Panc1 (cell line): ENCODE results near the gene METTL16. TPM values are rescaled to one million over a fixed set of nuclear protein-coding genes. Genes with fewer than 3 reads are reported as not detected.
"Not testable (repeated sequence)": the region's sequence is repeated elsewhere in the genome, so short reads cannot be mapped to it uniquely, and the experiment has no call there.

Source experiments
- ATAC-seq: fragments of 200-7000 bp; cut with Tn5 transposase; 2 replicates; pipeline ENCODE4 v1.9.1; 2020; ENCODE audit warnings: mild to moderate bottlenecking, moderate library complexity
- BruUV-seq: library from RNA; stranded (reverse); fragments of 400-500 nt; replicated peaks from 2 replicates; lab custom pipeline; 2021; lab: Mats Ljungman, UMichigan
- CTCF ChIA-PET: fragments of 300-600 bp; sonication (Branson Sonifier 250); formaldehyde crosslinking; loops from one replicate; lab custom pipeline; 2022; ENCODE audit warnings: antibody characterized with exemption; lab: Charles Lee
- POLR2A ChIA-PET: fragments of 300-600 bp; sonication (Branson Sonifier 250); formaldehyde crosslinking; loops from one replicate; lab custom pipeline; 2022; ENCODE audit warnings: antibody characterized with exemption; lab: Charles Lee
- DNase-seq: peaks from one replicate; pipeline ENCODE4 v3.0.0-alpha.2; 2010; ENCODE audit warnings: low read depth, low spot score
- H3K27ac ChIP-seq: 2 replicates; pipeline ENCODE4 v1.5.1; 2011; ENCODE audit warnings: mild to moderate bottlenecking, low read length, inconsistent platforms
- H3K27me3 ChIP-seq: fragments of 200-500 bp; sonication (Bioruptor generic); 2 replicates; pipeline ENCODE4 v1.6.0; 2014; ENCODE audit warnings: low read length, inconsistent platforms; ENCODE audit not compliant: control insufficient read depth, insufficient read depth
- H3K36me3 ChIP-seq: fragments of 200-500 bp; sonication (Bioruptor generic); 2 replicates; pipeline ENCODE4 v1.5.1; 2014; ENCODE audit warnings: inconsistent platforms, mild to moderate bottlenecking, low read length, moderate library complexity; ENCODE audit not compliant: control insufficient read depth, insufficient read depth
- H3K4me1 ChIP-seq: 2 replicates; pipeline ENCODE4 v1.5.1; 2011; ENCODE audit warnings: inconsistent platforms, mild to moderate bottlenecking, low read length, moderate library complexity; ENCODE audit not compliant: control insufficient read depth, insufficient read depth
- H3K4me3 ChIP-seq, 2 experiments: 2 replicates each; pipeline ENCODE4 v1.5.1; 2011 to 2012; ENCODE audit warnings: low read depth in 2 of 2, low read length in 2 of 2, mild to moderate bottlenecking in 2 of 2, inconsistent platforms in 1 of 2, moderate library complexity in 1 of 2
- H3K9me3 ChIP-seq: fragments of 200-500 bp; sonication (Bioruptor generic); 2 replicates; pipeline ENCODE4 v1.5.1; 2014; ENCODE audit warnings: low read depth, mild to moderate bottlenecking, inconsistent platforms, low read length, moderate library complexity; ENCODE audit not compliant: control insufficient read depth, insufficient read depth
- POLR2AphosphoS5 ChIP-seq: IDR thresholded peaks from 2 replicates; pipeline ENCODE4 v1.6.1; 2012; ENCODE audit warnings: mild to moderate bottlenecking, low read depth, low read length, moderate library complexity
- REST ChIP-seq, 2 experiments: IDR thresholded peaks; 2 replicates each; pipeline ENCODE4 v1.6.1; 2011 to 2012; ENCODE audit warnings: low read depth in 2 of 2, control low read depth in 1 of 2, low read length in 1 of 2, mild to moderate bottlenecking in 1 of 2, moderate library complexity in 1 of 2; ENCODE audit not compliant: insufficient read depth in 1 of 2
- SIN3A ChIP-seq: IDR thresholded peaks from 2 replicates; pipeline ENCODE4 v1.6.1; 2012; ENCODE audit warnings: low read depth, mild to moderate bottlenecking, low read length, moderate library complexity, borderline replicate concordance; ENCODE audit not compliant: insufficient read depth
- TCF7L2 ChIP-seq: IDR thresholded peaks from 2 replicates; pipeline ENCODE4 v1.6.1; 2011; ENCODE audit warnings: mild to moderate bottlenecking, low read depth, low read length, inconsistent platforms
- in situ Hi-C: cut with HindIII; loops from 2 replicates; pipeline ENCODE4 v1.10.0; 2016; ENCODE audit warnings: low sequenced_read_pairs, low pct_unique_long_range_greater_than_20kb
- intact Hi-C: fragments of 100-400 bp; cut with micrococcal nuclease; formaldehyde crosslinking; loops from one replicate; pipeline ENCODE4 v1.10.0; 2022; ENCODE audit not compliant: unreplicated experiment
- total RNA-seq: library from RNA; stranded (reverse); gene quantifications from one replicate; pipeline ENCODE4 v1.2.1, GENCODE V29; 2021; ENCODE audit not compliant: unreplicated experiment
- TF ChIP-seq, protein P1 (sequence below): fragments of 450-650 bp; IDR thresholded peaks from 2 replicates; pipeline ENCODE4 v1.5.1; 2017; ENCODE audit warnings: mild to moderate bottlenecking

The METTL16 gene
- total RNA-seq, 1 experiment from 2014 or later = 34.7 TPM

GRCh38 chr17:2545393-2545792 is 33.7 kb upstream of the METTL16 start:
- POLR2A ChIA-PET = no interaction called here
- H3K4me1 ChIP-seq = no peaks in the 10 kb centered on the region
- CTCF ChIA-PET = no interaction called here
- H3K36me3 ChIP-seq = no peaks in the 10 kb centered on the region
- in situ Hi-C loops (no loop called here), intact Hi-C loops (no loop called here)
- no peak overlapping the region for H3K4me3 ChIP-seq
- BruUV-seq = no TSS peak
- no peaks in the 10 kb centered on the region for H3K9me3 ChIP-seq
- H3K27me3 ChIP-seq = no peaks in the 10 kb centered on the region
- DNase-seq (no peak), ATAC-seq (no peak)
- TF ChIP-seq, protein P1, sequence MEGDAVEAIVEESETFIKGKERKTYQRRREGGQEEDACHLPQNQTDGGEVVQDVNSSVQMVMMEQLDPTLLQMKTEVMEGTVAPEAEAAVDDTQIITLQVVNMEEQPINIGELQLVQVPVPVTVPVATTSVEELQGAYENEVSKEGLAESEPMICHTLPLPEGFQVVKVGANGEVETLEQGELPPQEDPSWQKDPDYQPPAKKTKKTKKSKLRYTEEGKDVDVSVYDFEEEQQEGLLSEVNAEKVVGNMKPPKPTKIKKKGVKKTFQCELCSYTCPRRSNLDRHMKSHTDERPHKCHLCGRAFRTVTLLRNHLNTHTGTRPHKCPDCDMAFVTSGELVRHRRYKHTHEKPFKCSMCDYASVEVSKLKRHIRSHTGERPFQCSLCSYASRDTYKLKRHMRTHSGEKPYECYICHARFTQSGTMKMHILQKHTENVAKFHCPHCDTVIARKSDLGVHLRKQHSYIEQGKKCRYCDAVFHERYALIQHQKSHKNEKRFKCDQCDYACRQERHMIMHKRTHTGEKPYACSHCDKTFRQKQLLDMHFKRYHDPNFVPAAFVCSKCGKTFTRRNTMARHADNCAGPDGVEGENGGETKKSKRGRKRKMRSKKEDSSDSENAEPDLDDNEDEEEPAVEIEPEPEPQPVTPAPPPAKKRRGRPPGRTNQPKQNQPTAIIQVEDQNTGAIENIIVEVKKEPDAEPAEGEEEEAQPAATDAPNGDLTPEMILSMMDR = no peak
- TF ChIP-seq POLR2AphosphoS5 = no peak
- H3K27ac ChIP-seq = no peak overlapping the region

- no peak for DNase-seq
- TF ChIP-seq POLR2AphosphoS5 = no peak
- intact Hi-C loops = no loop called here
- Histone ChIP-seq H3K4me1 (no peaks in the 10 kb centered on the region), H3K36me3 (no peaks in the 10 kb centered on the region), H3K27ac (no peak overlapping the region), H3K9me3 (no peaks in the 10 kb centered on the region), H3K27me3 (no peaks in the 10 kb centered on the region), H3K4me3 (no peak overlapping the region)
- ATAC-seq = no peak
- BruUV-seq = no TSS peak
- POLR2A ChIA-PET = no interaction called here
- in situ Hi-C loops = no loop called here
- CTCF ChIA-PET = no interaction called here
Observed at GRCh38 chr17:2542456-2542855, 30.8 kb upstream of the METTL16 start.

- POLR2A ChIA-PET = no interaction called here
- H3K4me3 ChIP-seq = no peak overlapping the region
- DNase-seq (no peak), ATAC-seq (no peak)
- no peaks in the 10 kb centered on the region for H3K4me1 ChIP-seq
- no TSS peak for BruUV-seq
- H3K27me3 ChIP-seq = no peaks in the 10 kb centered on the region
- TF ChIP-seq SIN3A (no peak), POLR2AphosphoS5 (no peak), TCF7L2 (no peak), REST (IDR thresholded peaks at IDR 0.05; ENCODE audit: insufficient read depth in 1 of 2, low read depth in 2 of 2, low read length in 1 of 2) (no peak)
- TF ChIP-seq, protein P1 = no peak
- H3K27ac ChIP-seq = no peak overlapping the region
- no peaks in the 10 kb centered on the region for H3K36me3 ChIP-seq
- in situ Hi-C loops (no loop called here), intact Hi-C loops (no loop called here)
- CTCF ChIA-PET = no interaction called here
- no peaks in the 10 kb centered on the region for H3K9me3 ChIP-seq
Observed at GRCh38 chr17:2542056-2542455, 30.4 kb upstream of the METTL16 start.

DNA sequence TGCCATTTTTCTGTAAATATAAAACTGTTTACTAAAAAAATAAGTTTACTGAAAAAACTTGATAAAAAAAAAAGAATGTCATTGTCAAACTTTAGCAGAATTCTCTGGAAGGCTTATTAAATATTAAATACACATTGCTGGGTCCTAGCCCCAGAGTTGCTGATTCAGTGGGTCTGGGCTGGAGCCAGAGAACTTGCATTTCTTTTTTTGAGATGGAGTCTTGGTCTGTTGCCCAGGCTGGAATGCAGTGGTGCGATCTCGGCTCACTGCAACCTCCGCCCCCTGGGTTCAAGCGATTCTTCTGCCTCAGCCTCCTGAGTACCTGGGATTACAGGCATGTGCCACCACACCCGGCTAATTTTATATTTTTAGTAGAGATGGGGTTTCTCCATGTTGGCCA is 25.9 kb upstream of the METTL16 start:
- H3K4me1 ChIP-seq, H3K27ac ChIP-seq, intact Hi-C loops, H3K27me3 ChIP-seq, BruUV-seq, DNase-seq, H3K36me3 ChIP-seq, ATAC-seq, CTCF ChIA-PET, H3K9me3 ChIP-seq, in situ Hi-C loops, H3K4me3 ChIP-seq, POLR2A ChIA-PET: not testable (repeated sequence)
